Stimulated activated naive CD8-positive, alpha-beta T cell treated with anti-CD3 and anti-CD28 coated beads, Interleukin-15, amount 100 ng/mL, for 72 hours (primary cell): ENCODE measurements around the gene SYF2.
"Not testable (repeated sequence)": the region's sequence is repeated elsewhere in the genome, so short reads cannot be mapped to it uniquely, and the experiment has no call there.

Source experiments
- ATAC-seq: fragments of 150-1000 bp; cut with Tn5 transposase; 2 replicates; pipeline ENCODE4 v1.10.0; 2021; ENCODE audit warnings: mild to moderate bottlenecking, moderate library complexity
- DNase-seq, 2 donors: peaks; one replicate each; pipeline ENCODE4 v3.0.0; 2021 to 2022
- H3K27ac Mint-ChIP-seq, 2 donors: one replicate each; pipeline ENCODE4 v1.8.0; 2022; ENCODE audit warnings: mild to moderate bottlenecking in 2 of 2, mixed read lengths in 2 of 2, moderate library complexity in 2 of 2
- H3K27me3 Mint-ChIP-seq: one replicate; pipeline ENCODE4 v1.8.0; 2022; ENCODE audit warnings: mixed read lengths
- H3K4me1 Mint-ChIP-seq: one replicate; pipeline ENCODE4 v1.8.0; 2022; ENCODE audit warnings: mild to moderate bottlenecking, mixed read lengths
- H3K4me3 Mint-ChIP-seq, 2 donors: one replicate each; pipeline ENCODE4 v1.8.0; 2022; ENCODE audit warnings: mild to moderate bottlenecking in 2 of 2, mixed read lengths in 2 of 2, moderate library complexity in 1 of 2
- H3K9me3 Mint-ChIP-seq, 2 donors: one replicate each; pipeline ENCODE4 v1.8.0; 2022; ENCODE audit warnings: mixed read lengths in 2 of 2

The SYF2 gene

DNA sequence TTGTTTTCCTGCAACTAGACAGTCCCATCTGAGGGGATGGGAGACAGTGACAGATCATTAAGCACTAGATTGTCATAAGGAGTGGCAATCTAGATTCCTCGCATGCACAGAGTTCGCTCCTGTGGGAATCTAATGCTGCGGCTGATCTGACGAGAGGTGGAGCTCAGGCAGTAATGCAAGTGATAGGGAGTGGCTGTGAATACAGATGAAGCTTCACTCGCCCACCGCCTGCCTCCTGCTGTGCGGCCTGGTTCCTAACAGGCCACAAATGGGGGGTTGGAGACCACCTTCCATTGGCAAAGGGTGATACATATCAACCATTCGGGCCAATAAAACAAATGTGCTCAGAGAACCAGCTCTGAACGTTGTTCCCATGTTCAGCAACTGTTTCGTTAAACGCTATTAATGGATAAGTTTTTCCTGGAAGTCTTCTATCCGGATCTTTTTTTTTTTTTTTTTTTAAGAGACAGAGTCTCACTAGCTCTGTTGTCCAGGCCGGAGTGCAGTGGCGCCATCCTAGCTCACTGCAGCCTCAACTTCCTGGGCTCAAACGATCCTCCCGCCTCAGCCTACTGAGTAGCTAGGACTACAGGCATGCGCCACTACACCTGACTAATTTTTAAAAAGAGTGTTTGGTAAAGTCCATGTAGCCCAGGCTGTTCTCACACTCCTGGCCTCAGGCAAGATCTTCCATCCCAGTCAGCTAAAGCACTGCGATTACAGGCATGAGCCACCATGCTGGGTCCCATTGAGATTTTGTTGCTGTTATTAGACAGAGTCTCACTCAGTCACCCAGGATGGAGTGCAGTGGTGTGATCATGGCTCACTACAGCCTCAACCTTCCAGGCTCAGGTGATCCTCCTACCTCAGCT, 23.6 kb upstream of the SYF2 start:
- ATAC-seq (no peak), DNase-seq (no peak)
- H3K27me3 Mint-ChIP-seq = no peaks in the 10 kb centered on the region
- H3K27ac Mint-ChIP-seq = peak overlapping the region in 1 of 2 donors; percentile 29
- H3K4me3 Mint-ChIP-seq = no peak overlapping the region
- peaks cover 15% of the 10 kb centered on the region for H3K4me1 Mint-ChIP-seq
- H3K9me3 Mint-ChIP-seq = no peaks in the 10 kb centered on the region

DNA sequence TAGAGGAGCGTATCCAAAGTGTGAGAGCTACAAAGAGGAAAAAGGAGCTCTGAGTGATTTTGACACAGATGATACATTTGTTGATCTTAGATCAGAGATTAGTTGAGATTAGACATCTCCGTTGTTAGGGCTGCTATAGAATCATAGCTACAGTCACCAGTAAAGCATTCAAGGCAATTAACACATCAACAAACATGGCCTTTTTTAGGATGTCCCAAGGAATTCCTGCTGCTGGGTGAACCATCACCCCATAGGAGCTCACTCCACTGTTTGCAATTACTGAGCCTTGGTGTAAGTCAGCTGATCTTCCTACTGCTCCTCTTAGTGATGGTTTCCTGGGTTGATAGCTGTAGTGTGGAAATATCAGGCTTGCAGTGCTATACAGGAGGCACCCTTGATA, 21.6 kb upstream of the SYF2 start:
- ATAC-seq (no peak), DNase-seq (no peak)
- H3K27ac Mint-ChIP-seq = peak overlapping the region in 1 of 2 donors; percentile 95
- peaks cover 9% of the 10 kb centered on the region for H3K4me1 Mint-ChIP-seq
- H3K27me3 Mint-ChIP-seq = no peaks in the 10 kb centered on the region
- no peaks in the 10 kb centered on the region for H3K9me3 Mint-ChIP-seq
- H3K4me3 Mint-ChIP-seq = no peak overlapping the region

- peak overlapping the region; percentile 87 to 97 for H3K4me3 Mint-ChIP-seq
- peak overlapping the region; percentile 14 to 100 for H3K27ac Mint-ChIP-seq
- H3K4me1 Mint-ChIP-seq = peaks cover 49% of the 10 kb centered on the region
- no peak for DNase-seq
- peak; percentile 70 for ATAC-seq
- no peaks in the 10 kb centered on the region for H3K27me3 Mint-ChIP-seq
- H3K9me3 Mint-ChIP-seq = no peaks in the 10 kb centered on the region
These were observed 15.8 kb upstream of the SYF2 start for GRCh38 chr1:25247829-25248754.

DNA sequence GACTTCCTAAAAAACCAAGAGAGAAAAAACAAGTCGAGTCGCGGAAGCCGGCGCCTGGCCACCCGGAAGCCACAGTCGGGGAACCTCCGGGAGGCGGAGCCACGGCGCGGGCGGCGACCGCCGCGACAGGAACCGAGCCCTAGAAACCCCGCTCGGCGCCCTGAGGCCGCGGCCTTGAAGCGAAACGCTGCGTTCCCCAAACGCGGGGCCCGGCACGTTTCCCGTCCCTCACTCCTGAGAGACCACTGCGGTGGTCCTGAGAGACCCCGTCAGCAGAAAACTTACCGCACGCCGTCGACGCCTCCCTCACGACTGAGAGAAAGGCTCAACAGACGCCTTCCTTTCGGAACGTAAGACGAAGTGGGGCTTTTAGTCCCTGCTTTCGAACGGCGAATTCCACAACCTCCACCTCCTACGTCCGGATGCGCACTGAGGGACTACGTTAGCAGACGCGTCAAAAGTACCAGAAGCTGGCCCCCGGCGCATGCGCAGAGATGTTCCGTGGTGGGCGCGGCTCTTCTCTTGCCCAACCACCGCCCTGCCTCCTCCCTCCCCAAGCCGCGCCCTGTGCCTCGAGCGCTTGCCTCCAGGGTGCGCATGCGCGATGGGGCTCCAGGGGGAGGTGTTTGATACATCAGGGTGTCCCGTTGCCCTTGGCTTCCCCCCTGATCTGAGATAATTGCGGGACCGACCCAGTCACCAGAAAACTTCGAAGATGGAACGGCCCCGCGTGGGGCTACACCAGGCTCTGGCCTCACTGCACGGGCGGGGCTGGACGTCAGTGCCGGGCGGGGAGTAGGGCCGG, 14.9 kb upstream of the SYF2 start, which contains the start of gene RSRP1:
Gene RSRP1 (minus strand): TSS at position 431 of the 805 bp plus-strand sequence. CDS start 491 bp downstream, outside the sequence.
- peak within 1 kb of the TSS; percentile 87 to 97 for H3K4me3 Mint-ChIP-seq
- peak; percentile 99 to 100 for DNase-seq
- H3K9me3 Mint-ChIP-seq = no peaks in the 10 kb centered on the region
- H3K27me3 Mint-ChIP-seq = no peaks in the 10 kb centered on the region
- H3K27ac Mint-ChIP-seq = peak within 1 kb of the TSS; percentile 91 to 100
- peaks cover 58% of the 10 kb centered on the region for H3K4me1 Mint-ChIP-seq
- peak; percentile 93 for ATAC-seq

GRCh38 chr1:25246600-25247023, 14.3 kb upstream of the SYF2 start:
- peak; percentile 33 to 55 for DNase-seq
- Mint-ChIP-seq H3K4me3 (peak overlapping the region; percentile 87 to 97), H3K27me3 (no peaks in the 10 kb centered on the region), H3K27ac (peak overlapping the region; percentile 91 to 100), H3K9me3 (no peaks in the 10 kb centered on the region), H3K4me1 (peaks cover 60% of the 10 kb centered on the region)
- ATAC-seq = peak; percentile 1

- peaks cover 66% of the 10 kb centered on the region for H3K4me1 Mint-ChIP-seq
- no peaks in the 10 kb centered on the region for H3K9me3 Mint-ChIP-seq
- no peaks in the 10 kb centered on the region for H3K27me3 Mint-ChIP-seq
- ATAC-seq (peak; percentile 36), DNase-seq (no peak)
- H3K27ac Mint-ChIP-seq = peak overlapping the region; percentile 80 to 100
- peak overlapping the region; percentile 87 to 97 for H3K4me3 Mint-ChIP-seq
These were observed 13.7 kb upstream of the SYF2 start for GRCh38 chr1:25245809-25246599.

DNA sequence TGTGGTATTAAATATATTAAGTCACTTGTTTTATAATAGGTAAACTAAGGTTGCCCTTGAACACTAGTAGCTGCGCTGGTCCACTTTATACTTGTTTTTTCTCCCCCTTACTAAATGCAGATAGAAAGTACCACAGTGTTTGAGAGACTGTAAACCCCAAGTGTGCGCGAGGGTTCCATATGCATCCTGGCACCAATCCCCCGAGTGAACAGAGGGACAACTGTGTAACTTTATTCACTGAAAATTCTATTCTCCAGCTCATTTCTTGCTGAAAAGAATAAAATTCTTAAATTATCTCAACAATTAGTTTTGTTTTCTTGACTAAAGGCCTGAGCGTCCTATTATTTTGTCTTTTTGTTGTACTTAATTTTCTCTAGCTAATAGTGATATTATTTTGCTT, 13.1 kb upstream of the SYF2 start:
- DNase-seq (no peak), ATAC-seq (no peak)
- peak overlapping the region; percentile 80 to 100 for H3K27ac Mint-ChIP-seq
- no peaks in the 10 kb centered on the region for H3K9me3 Mint-ChIP-seq
- peak overlapping the region; percentile 87 to 97 for H3K4me3 Mint-ChIP-seq
- peaks cover 72% of the 10 kb centered on the region for H3K4me1 Mint-ChIP-seq
- H3K27me3 Mint-ChIP-seq = no peaks in the 10 kb centered on the region

- peaks cover 87% of the 10 kb centered on the region for H3K4me1 Mint-ChIP-seq
- DNase-seq (no peak), ATAC-seq (no peak)
- no peaks in the 10 kb centered on the region for H3K9me3 Mint-ChIP-seq
- H3K27ac Mint-ChIP-seq = peak overlapping the region in 1 of 2 donors; percentile 72
- peak overlapping the region in 1 of 2 donors; percentile 25 for H3K4me3 Mint-ChIP-seq
- no peaks in the 10 kb centered on the region for H3K27me3 Mint-ChIP-seq
These were observed 11.6 kb upstream of the SYF2 start for GRCh38 chr1:25243907-25244306.

DNA sequence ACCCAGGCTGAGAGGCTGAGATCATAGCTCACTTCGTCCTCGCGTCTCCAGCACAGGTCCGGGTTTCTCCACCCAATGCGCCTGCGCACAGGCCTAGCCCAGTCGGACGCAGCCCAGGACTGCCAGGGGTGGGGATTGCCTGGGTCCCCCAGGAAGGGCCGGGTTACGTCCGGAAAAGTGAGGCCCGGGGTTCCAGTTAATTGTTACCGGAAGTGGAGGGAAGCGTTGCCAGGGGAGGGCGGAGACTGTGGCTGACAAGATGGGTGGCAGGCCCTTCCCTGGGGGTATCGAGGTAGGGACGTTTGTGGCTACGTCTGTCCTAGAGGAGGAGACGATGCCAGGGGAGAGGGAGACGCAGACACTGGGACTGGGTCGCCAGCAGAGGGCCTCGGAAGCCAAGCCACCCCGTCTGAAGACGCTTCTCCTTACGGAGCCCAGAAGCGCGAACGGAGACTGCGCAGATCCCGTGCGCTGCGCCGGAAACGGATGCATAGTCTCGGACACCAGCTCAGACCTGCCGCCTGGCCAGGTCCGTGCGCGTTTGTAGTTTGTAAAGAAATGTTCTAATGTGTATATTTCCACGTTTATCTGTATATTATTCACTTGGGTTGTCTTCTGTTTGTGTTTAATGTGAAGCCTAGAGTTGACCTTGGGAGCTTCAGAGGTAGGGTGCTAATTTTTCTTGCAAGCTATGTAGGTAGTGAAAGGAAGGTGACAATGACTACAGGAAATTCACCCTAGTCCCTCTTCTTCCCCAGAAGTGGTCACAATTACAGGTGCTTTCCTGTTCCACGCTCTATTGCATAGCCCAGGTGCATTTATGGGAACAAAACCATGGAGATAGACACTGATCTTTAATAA, 7.6 kb upstream of the SYF2 start:
- ATAC-seq (peak; percentile 95), DNase-seq (peak; percentile 93 to 97)
- H3K27me3 Mint-ChIP-seq = no peaks in the 10 kb centered on the region
- peak overlapping the region; percentile 90 to 95 for H3K27ac Mint-ChIP-seq
- H3K9me3 Mint-ChIP-seq = no peaks in the 10 kb centered on the region
- H3K4me3 Mint-ChIP-seq = peak overlapping the region; percentile 88 to 92
- H3K4me1 Mint-ChIP-seq = peaks cover 77% of the 10 kb centered on the region

DNA sequence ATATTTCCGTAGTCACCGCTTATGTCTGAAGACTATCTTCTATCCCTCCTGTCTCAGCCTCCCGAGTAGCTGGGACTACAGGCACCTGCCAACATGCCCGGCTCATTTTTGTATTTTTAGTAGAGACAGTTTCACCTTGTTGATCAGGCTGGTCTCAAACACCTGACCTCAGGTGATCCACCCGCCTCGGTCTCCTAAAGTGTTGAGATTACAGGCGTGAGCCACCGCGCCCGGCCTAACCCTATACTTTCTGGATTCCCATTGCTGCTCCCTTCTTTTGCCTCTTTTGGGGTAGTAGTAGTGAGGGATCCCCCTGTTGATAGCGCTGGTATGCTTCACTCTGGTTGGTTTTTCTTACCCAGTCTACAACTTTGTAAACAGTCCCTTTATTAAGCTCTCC, 5.7 kb upstream of the SYF2 start:
- Mint-ChIP-seq H3K27ac (no peak overlapping the region), H3K4me1 (peaks cover 70% of the 10 kb centered on the region)

GRCh38 chr1:25236261-25236660, 4.0 kb upstream of the SYF2 start:
- H3K4me3 Mint-ChIP-seq, H3K27ac Mint-ChIP-seq, ATAC-seq, H3K27me3 Mint-ChIP-seq, H3K9me3 Mint-ChIP-seq, DNase-seq: not testable (repeated sequence)
- peaks cover 63% of the 10 kb centered on the region for H3K4me1 Mint-ChIP-seq

More for the DNA sequence above, 5.7 kb upstream of the SYF2 start:
- no peak overlapping the region for H3K4me3 Mint-ChIP-seq
- H3K9me3 Mint-ChIP-seq = no peaks in the 10 kb centered on the region
- no peak for DNase-seq
- ATAC-seq = no peak
- no peaks in the 10 kb centered on the region for H3K27me3 Mint-ChIP-seq

DNA sequence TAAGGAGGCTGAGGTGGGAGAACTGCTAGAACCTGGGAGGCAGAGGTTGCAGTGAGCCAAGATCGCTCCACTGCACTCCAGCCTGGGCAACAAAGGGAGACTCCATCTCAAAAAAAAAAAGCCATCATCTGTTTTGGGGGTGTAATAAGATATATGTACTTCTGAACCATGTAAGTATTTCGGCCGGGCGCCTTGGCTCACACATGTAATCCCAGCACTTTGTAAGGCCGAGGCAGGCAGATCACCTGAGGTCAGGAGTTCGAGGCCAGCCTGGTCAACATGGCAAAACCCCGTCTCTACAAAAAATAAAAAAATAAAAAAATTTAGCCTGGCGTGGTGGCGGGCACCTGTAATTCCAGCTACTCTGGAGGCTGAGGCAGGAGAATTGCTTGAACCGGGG, 3.1 kb upstream of the SYF2 start:
- H3K4me3 Mint-ChIP-seq, DNase-seq, H3K9me3 Mint-ChIP-seq, ATAC-seq, H3K27me3 Mint-ChIP-seq, H3K27ac Mint-ChIP-seq: not testable (repeated sequence)
- peaks cover 62% of the 10 kb centered on the region for H3K4me1 Mint-ChIP-seq

DNA sequence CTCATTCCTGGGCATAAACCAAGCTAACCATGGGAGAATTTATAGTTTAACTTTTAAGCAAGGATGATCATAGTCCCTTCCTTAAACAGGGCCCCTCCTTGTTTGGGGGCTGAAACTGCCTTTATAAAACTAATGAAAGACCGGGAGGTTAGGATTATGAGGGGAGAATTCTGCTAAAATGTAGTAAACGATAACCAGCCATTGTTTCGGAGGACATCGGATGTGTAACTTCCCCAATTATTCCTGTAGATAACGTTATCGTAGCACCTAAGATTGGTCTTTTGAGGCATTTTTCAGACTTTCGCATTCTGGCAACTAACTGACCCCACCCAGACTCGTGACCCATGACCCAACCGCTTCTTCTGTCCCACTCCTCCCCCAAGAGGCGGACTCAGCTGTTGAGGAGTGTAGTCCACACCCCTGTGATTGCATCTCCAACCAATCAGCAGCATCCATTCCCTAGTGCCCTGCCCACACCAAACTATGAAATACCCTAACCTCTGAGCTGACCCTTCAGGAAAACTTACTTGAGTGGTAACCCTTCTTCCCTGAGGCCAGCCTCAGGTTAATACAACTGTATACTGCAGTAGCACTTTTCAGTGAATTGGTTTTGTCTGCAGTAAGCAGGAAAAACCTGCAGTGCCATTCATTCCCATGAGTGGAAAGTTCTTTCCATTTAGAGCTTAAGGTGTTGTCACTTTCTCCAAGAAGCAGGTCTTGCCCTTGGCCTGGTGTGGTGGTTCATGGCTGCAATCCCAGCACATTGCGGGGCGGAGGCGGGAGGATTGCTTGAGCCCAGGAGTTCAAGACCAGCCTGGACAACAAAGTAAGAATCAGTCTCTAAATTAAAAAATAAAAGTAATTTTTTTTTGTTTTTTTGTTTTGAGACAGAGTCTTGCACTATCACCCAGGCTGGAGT, 823 bp upstream of the SYF2 start:
- ATAC-seq (peak; percentile 89), DNase-seq (peak; percentile 57 to 74)
- Mint-ChIP-seq H3K27ac (no peak overlapping the region), H3K27me3 (no peaks in the 10 kb centered on the region), H3K9me3 (no peaks in the 10 kb centered on the region), H3K4me1 (peaks cover 60% of the 10 kb centered on the region), H3K4me3 (no peak overlapping the region)
